Measurements from ENCODE around the gene TMCO6. TPM values are rescaled to one million over a fixed set of nuclear protein-coding genes. Genes with fewer than 3 reads are reported as not detected.
"Not testable (repeated sequence)": the region's sequence is repeated elsewhere in the genome, so short reads cannot be mapped to it uniquely, and the experiment has no call there.

The TMCO6 gene
- total and polyA plus RNA-seq, 2 experiments from 2014 or later: 18.7 to 19.9 TPM

DNA sequence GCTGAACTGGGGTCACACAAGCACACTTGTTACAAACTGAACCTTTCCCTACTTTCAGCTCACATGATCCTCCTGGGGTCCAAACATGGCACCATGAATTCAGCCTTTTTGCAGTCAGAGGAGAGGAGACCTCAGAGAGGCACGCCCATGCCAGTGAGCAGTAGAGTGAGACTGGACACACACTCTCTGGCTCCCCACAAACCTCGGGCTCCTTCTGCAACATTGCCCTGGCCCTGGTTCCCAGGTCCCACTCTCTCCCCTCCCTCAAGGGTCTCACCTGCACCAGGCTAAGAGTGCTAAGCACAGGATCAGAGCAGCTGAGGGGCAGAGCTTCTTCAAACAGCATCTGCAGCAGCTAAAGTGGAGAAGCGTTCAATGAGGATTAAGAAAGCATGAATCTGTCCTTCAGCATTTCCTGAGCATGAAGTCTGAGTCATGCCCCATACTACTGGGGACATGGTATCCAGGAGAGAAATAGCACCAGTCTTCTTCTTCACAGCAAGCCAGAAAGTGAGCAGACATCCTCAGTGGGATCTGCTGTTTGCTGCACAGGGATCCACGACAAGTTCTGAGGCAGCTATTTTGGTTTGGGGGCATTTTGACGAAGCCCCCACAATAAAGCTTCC lies 47.4 kb upstream of the TMCO6 start (continued):
- TF ChIP-seq, protein P1, sequence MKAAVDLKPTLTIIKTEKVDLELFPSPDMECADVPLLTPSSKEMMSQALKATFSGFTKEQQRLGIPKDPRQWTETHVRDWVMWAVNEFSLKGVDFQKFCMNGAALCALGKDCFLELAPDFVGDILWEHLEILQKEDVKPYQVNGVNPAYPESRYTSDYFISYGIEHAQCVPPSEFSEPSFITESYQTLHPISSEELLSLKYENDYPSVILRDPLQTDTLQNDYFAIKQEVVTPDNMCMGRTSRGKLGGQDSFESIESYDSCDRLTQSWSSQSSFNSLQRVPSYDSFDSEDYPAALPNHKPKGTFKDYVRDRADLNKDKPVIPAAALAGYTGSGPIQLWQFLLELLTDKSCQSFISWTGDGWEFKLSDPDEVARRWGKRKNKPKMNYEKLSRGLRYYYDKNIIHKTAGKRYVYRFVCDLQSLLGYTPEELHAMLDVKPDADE (IDR thresholded peaks at IDR 0.05): no peak
- TF ChIP-seq CREB1 (CRISPR knock-in tag; IDR thresholded peaks at IDR 0.05; ENCODE audit: low read depth) (no peak), EZH2phosphoT487 (IDR thresholded peaks at IDR 0.05; ENCODE audit: unreplicated experiment) (no peak)

DNA sequence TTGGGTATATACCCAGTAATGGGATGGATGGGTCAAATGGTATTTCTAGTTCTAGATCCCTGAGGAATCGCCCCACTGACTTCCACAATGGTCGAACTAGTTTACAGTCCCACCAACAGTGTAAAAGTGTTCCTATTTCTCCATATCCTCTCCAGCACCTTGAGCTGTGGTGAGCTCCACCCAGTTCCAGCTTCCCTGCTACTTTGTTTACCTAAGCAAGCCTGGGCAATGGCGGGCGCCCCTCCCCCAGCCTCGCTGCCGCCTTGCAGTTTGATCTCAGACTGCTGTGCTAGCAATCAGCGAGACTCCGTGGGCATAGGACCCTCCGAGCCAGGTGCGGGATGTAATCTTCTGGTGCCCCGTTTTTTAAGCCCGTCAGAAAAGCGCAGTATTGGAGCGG lies 46.2 kb upstream of the TMCO6 start:
- H3K27me3 ChIP-seq (ENCODE audit: insufficient read depth); H3K4me2 ChIP-seq; H3K36me3 Mint-ChIP-seq (ENCODE audit: low read depth); H3K9me2 ChIP-seq (ENCODE audit: insufficient read depth); H3K9me3 Mint-ChIP-seq; H3K27me3 Mint-ChIP-seq (ENCODE audit: insufficient read depth, low read depth, poor library complexity); H3K4me1 Mint-ChIP-seq; H4K20me1 ChIP-seq (replicated peaks; ENCODE audit: insufficient read depth); H3F3A ChIP-seq (replicated peaks; ENCODE audit: low read depth); H3K79me2 ChIP-seq (replicated peaks; ENCODE audit: insufficient read depth); H3K27ac Mint-ChIP-seq; H3K36me3 ChIP-seq (ENCODE audit: insufficient read depth); H3K4me1 ChIP-seq (ENCODE audit: insufficient read depth): not testable (repeated sequence)
- peak overlapping the region; percentile 72 for H2AFZ ChIP-seq
- peak overlapping the region; percentile 49 for H3K4me3 ChIP-seq
- peak; percentile 45; the same call in 2 of the 3 replicates for ATAC-seq
- peak overlapping the region; percentile 32; the same call in 1 of the 2 replicates for H3K27ac ChIP-seq (ENCODE audit: low read depth)
- peak; percentile 27 for DNase-seq (ENCODE audit: low spot score)
- H3K4me3 Mint-ChIP-seq: peak overlapping the region; percentile 27; the same call in 1 of the 3 replicates

DNA sequence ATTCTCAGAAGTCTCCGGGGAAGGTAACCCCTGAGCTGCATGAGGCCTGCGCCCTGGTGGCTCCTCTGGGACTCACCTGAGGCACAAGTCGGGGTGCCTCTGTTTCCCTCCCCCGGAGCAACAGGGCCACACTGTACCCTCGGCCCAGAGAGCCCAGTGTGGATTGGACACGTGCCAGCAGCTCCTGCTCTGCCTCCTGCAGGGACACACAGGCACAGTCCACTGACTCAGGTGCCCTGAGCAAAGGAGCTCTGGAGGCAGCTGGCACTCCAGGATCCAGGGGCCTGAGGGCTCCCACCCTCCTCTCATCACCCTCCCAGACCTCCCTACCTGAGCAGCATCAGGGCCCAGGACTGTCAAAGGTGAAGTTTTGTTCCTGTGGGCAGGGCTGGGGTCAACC lies 45.1 kb upstream of the TMCO6 start:
- H3K4me3 Mint-ChIP-seq: no peak overlapping the region
- H3K27ac ChIP-seq (ENCODE audit: low read depth): no peak overlapping the region
- no peaks in the 10 kb centered on the region for H3K36me3 Mint-ChIP-seq (ENCODE audit: low read depth)
- no peaks in the 10 kb centered on the region for H3K4me1 Mint-ChIP-seq
- H3K79me2 ChIP-seq (replicated peaks; ENCODE audit: insufficient read depth): no peaks in the 10 kb centered on the region
- H3K9me2 ChIP-seq (ENCODE audit: insufficient read depth): no peaks in the 10 kb centered on the region
- DNase-seq (ENCODE audit: low spot score) (no peak), ATAC-seq (peak; percentile 21; the same call in 2 of the 3 replicates)
- H3K27ac Mint-ChIP-seq: no peak overlapping the region
- H3K4me2 ChIP-seq: no peak overlapping the region
- no peaks in the 10 kb centered on the region for H4K20me1 ChIP-seq (replicated peaks; ENCODE audit: insufficient read depth)
- H3K9me3 Mint-ChIP-seq: peaks cover 6% of the 10 kb centered on the region; the same call in 1 of the 3 replicates
- H3K4me1 ChIP-seq (ENCODE audit: insufficient read depth): no peaks in the 10 kb centered on the region
- H3K36me3 ChIP-seq (ENCODE audit: insufficient read depth): no peaks in the 10 kb centered on the region
- H3K4me3 ChIP-seq: no peak overlapping the region
- peak overlapping the region; percentile 72 for H2AFZ ChIP-seq
- H3F3A ChIP-seq (replicated peaks; ENCODE audit: low read depth): no peaks in the 10 kb centered on the region
- no peaks in the 10 kb centered on the region for H3K27me3 ChIP-seq (ENCODE audit: insufficient read depth)
- peaks cover 2% of the 10 kb centered on the region for H3K27me3 Mint-ChIP-seq (ENCODE audit: insufficient read depth, low read depth, poor library complexity)
- TF ChIP-seq, protein P2, sequence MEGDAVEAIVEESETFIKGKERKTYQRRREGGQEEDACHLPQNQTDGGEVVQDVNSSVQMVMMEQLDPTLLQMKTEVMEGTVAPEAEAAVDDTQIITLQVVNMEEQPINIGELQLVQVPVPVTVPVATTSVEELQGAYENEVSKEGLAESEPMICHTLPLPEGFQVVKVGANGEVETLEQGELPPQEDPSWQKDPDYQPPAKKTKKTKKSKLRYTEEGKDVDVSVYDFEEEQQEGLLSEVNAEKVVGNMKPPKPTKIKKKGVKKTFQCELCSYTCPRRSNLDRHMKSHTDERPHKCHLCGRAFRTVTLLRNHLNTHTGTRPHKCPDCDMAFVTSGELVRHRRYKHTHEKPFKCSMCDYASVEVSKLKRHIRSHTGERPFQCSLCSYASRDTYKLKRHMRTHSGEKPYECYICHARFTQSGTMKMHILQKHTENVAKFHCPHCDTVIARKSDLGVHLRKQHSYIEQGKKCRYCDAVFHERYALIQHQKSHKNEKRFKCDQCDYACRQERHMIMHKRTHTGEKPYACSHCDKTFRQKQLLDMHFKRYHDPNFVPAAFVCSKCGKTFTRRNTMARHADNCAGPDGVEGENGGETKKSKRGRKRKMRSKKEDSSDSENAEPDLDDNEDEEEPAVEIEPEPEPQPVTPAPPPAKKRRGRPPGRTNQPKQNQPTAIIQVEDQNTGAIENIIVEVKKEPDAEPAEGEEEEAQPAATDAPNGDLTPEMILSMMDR (conservative IDR thresholded peaks at IDR 0.05; ENCODE audit: low read depth in 2 of 2): no peak
- TF ChIP-seq NANOG (IDR thresholded peaks at IDR 0.05; ENCODE audit: borderline replicate concordance): no peak
- no peak for TF ChIP-seq ZNF331 (CRISPR knock-in tag; IDR thresholded peaks at IDR 0.05; ENCODE audit: low read depth)
- TF ChIP-seq, protein P1 (IDR thresholded peaks at IDR 0.05): no peak
- no peak for TF ChIP-seq STAT1 (IDR thresholded peaks at IDR 0.05; ENCODE audit: unreplicated experiment)
- no peak for TF ChIP-seq JUNB (IDR thresholded peaks at IDR 0.05; ENCODE audit: unreplicated experiment)
- TF ChIP-seq EZH2phosphoT487 (IDR thresholded peaks at IDR 0.05; ENCODE audit: unreplicated experiment): no peak
- TF ChIP-seq, protein P3, sequence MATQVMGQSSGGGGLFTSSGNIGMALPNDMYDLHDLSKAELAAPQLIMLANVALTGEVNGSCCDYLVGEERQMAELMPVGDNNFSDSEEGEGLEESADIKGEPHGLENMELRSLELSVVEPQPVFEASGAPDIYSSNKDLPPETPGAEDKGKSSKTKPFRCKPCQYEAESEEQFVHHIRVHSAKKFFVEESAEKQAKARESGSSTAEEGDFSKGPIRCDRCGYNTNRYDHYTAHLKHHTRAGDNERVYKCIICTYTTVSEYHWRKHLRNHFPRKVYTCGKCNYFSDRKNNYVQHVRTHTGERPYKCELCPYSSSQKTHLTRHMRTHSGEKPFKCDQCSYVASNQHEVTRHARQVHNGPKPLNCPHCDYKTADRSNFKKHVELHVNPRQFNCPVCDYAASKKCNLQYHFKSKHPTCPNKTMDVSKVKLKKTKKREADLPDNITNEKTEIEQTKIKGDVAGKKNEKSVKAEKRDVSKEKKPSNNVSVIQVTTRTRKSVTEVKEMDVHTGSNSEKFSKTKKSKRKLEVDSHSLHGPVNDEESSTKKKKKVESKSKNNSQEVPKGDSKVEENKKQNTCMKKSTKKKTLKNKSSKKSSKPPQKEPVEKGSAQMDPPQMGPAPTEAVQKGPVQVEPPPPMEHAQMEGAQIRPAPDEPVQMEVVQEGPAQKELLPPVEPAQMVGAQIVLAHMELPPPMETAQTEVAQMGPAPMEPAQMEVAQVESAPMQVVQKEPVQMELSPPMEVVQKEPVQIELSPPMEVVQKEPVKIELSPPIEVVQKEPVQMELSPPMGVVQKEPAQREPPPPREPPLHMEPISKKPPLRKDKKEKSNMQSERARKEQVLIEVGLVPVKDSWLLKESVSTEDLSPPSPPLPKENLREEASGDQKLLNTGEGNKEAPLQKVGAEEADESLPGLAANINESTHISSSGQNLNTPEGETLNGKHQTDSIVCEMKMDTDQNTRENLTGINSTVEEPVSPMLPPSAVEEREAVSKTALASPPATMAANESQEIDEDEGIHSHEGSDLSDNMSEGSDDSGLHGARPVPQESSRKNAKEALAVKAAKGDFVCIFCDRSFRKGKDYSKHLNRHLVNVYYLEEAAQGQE (IDR thresholded peaks at IDR 0.05; ENCODE audit: unreplicated experiment): no peak
- TF ChIP-seq CREB1 (CRISPR knock-in tag; IDR thresholded peaks at IDR 0.05; ENCODE audit: low read depth): no peak

All from GM23338 (cell line).